Peyer's patch (tissue), 4 donors: ENCODE results near the gene HNF1A. TPM values are rescaled to one million over a fixed set of nuclear protein-coding genes. Genes with fewer than 3 reads are reported as not detected.
A peak's percentile ranks its signal among the peaks of the same experiment; 100 is the strongest.
"Not testable (repeated sequence)": the region's sequence is repeated elsewhere in the genome, so short reads cannot be mapped to it uniquely, and the experiment has no call there.

Experiments
- DNase-seq, 3 donors: peaks; one replicate each; pipeline ENCODE4 v3.0.0-alpha.2; 2017 to 2019
- H3K27ac ChIP-seq, 4 donors: fragments of 200-600 bp; sonication (generic); one replicate each; pipeline ENCODE4 v1.5.1; 2016 to 2019
- H3K27me3 ChIP-seq, 2 donors: fragments of 200-600 bp; sonication (generic); one replicate each; pipeline ENCODE4 v1.5.1; 2019
- H3K36me3 ChIP-seq, 3 donors: fragments of 200-600 bp; sonication (generic); one replicate each; pipeline ENCODE4 v1.5.1; 2016 to 2019
- H3K4me1 ChIP-seq, 4 donors: fragments of 200-600 bp; sonication (generic); one replicate each; pipeline ENCODE4 v1.5.1; 2016 to 2019
- H3K4me3 ChIP-seq, 4 donors: fragments of 200-600 bp; sonication (generic); 1 replicate in 3 of 4; 2 replicates in 1 of 4; pipeline ENCODE4 v1.5.1; 2016 to 2019; ENCODE audit warnings: mild to moderate bottlenecking in 1 of 4
- H3K9me3 ChIP-seq, 4 donors: fragments of 200-600 bp; sonication (generic); one replicate each; pipeline ENCODE4 v1.5.1; 2016 to 2019; ENCODE audit warnings: mild to moderate bottlenecking in 1 of 4
- CTCF ChIP-seq, 6 experiments: fragments of 450-650 bp in 4 of 6; fragments of 200-600 bp in 2 of 6; sonication (generic) in 1 of 6; IDR thresholded peaks; one replicate each; pipeline ENCODE4 v1.5.1; 2017 to 2019; ENCODE audit warnings: antibody characterized with exemption in 6 of 6, mild to moderate bottlenecking in 3 of 6, moderate library complexity in 1 of 6
- POLR2A ChIP-seq, 2 donors: fragments of 450-650 bp; IDR thresholded peaks; one replicate each; pipeline ENCODE4 v1.5.1; 2017; ENCODE audit warnings: antibody characterized with exemption in 2 of 2, mild to moderate bottlenecking in 2 of 2, moderate library complexity in 2 of 2
- total RNA-seq, 4 donors: library from RNA; depleted of rRNA; stranded (reverse); fragments of >200 nt; gene quantifications; one replicate each; pipeline ENCODE4 v1.1.0, GENCODE V29; 2016

HNF1A gene
- total RNA-seq, 4 donors from 2014 or later, result 15.7 to 93.6 (median 57.0) TPM

GRCh38 chr12:121034616-121035305, 56.4 kb downstream of the HNF1A start:
- Histone ChIP-seq H3K9me3 (peaks cover 0 to 3% (median 0%) of the 10 kb centered on the region in 4 donors), H3K27ac (no peak overlapping the region), H3K4me1 (peaks cover 0 to 5% (median 0%) of the 10 kb centered on the region in 4 donors), H3K36me3 (no peaks in the 10 kb centered on the region), H3K27me3 (no peaks in the 10 kb centered on the region), H3K4me3 (no peak overlapping the region)
- TF ChIP-seq CTCF (IDR thresholded peaks at IDR 0.05) (no peak), POLR2A (IDR thresholded peaks at IDR 0.05) (no peak)
- DNase-seq, result no peak

- no peak overlapping the region for H3K4me3 ChIP-seq
- no peaks in the 10 kb centered on the region for H3K27me3 ChIP-seq
- H3K36me3 ChIP-seq, result no peaks in the 10 kb centered on the region
- peaks cover 0 to 3% (median 0%) of the 10 kb centered on the region in 4 donors for H3K9me3 ChIP-seq
- peaks cover 0 to 5% (median 0%) of the 10 kb centered on the region in 4 donors for H3K4me1 ChIP-seq
- H3K27ac ChIP-seq, result no peak overlapping the region
- TF ChIP-seq CTCF (IDR thresholded peaks at IDR 0.05), result no peak
- TF ChIP-seq POLR2A (IDR thresholded peaks at IDR 0.05), result no peak
- no peak for DNase-seq
These were observed 58.5 kb downstream of the HNF1A start for GRCh38 chr12:121036810-121037326.

GRCh38 chr12:121038861-121039668, 60.7 kb downstream of the HNF1A start, which contains the start of gene OASL:
Gene OASL, minus strand, starts transcription at chr12:121039246. Its CDS starts 275 bp downstream, at chr12:121038971.
- peaks cover 0 to 3% (median 0%) of the 10 kb centered on the region in 4 donors for H3K9me3 ChIP-seq
- TF ChIP-seq POLR2A (IDR thresholded peaks at IDR 0.05) (peak; percentile 41 to 56), CTCF (IDR thresholded peaks at IDR 0.05) (no peak)
- H3K4me3 ChIP-seq, result peak within 1 kb of the TSS; percentile 24 to 56 (median 53)
- H3K27ac ChIP-seq, result peak within 1 kb of the TSS in 3 of 4 donors; percentile 20 to 69 (median 65)
- H3K27me3 ChIP-seq, result no peaks in the 10 kb centered on the region
- no peaks in the 10 kb centered on the region for H3K36me3 ChIP-seq
- peaks cover 0 to 5% (median 0%) of the 10 kb centered on the region in 4 donors for H3K4me1 ChIP-seq
- DNase-seq, result peak; percentile 43 to 73 (median 72)

GRCh38 chr12:121043067-121043466, 64.7 kb downstream of the HNF1A start:
- no peak for DNase-seq
- no peak overlapping the region for H3K4me3 ChIP-seq
- no peak overlapping the region for H3K27ac ChIP-seq
- no peaks in the 10 kb centered on the region for H3K9me3 ChIP-seq
- no peaks in the 10 kb centered on the region for H3K27me3 ChIP-seq
- no peaks in the 10 kb centered on the region for H3K36me3 ChIP-seq
- H3K4me1 ChIP-seq, result no peaks in the 10 kb centered on the region
- TF ChIP-seq POLR2A (IDR thresholded peaks at IDR 0.05) (no peak), CTCF (IDR thresholded peaks at IDR 0.05) (no peak)

- H3K4me3 ChIP-seq, H3K9me3 ChIP-seq, H3K27me3 ChIP-seq, H3K4me1 ChIP-seq, DNase-seq, H3K27ac ChIP-seq, H3K36me3 ChIP-seq: not testable (repeated sequence)
These were observed 69.1 kb downstream of the HNF1A start for GRCh38 chr12:121047400-121047799.

- no peak overlapping the region for H3K27ac ChIP-seq
- H3K9me3 ChIP-seq, result no peaks in the 10 kb centered on the region
- TF ChIP-seq CTCF (IDR thresholded peaks at IDR 0.05), result no peak
- no peak for TF ChIP-seq POLR2A (IDR thresholded peaks at IDR 0.05)
- H3K36me3 ChIP-seq, result no peaks in the 10 kb centered on the region
- no peaks in the 10 kb centered on the region for H3K27me3 ChIP-seq
- no peaks in the 10 kb centered on the region for H3K4me1 ChIP-seq
- no peak overlapping the region for H3K4me3 ChIP-seq
- no peak for DNase-seq
These were observed 70.1 kb downstream of the HNF1A start for GRCh38 chr12:121048442-121048841.
